Right lobe of liver (tissue), 6 donors: Measurements from ENCODE around the gene BAAT. TPM values are rescaled to one million over a fixed set of nuclear protein-coding genes. Genes with fewer than 3 reads are reported as not detected.

ENCODE experiments used
- ATAC-seq, 4 donors: fragments of 200-7000 bp; cut with Tn5 transposase; one replicate each; pipeline ENCODE4 v1.9.1; 2020; ENCODE audit warnings: mild to moderate bottlenecking in 4 of 4, moderate library complexity in 4 of 4
- DNase-seq, 3 donors: peaks; one replicate each; pipeline ENCODE4 v3.0.0-alpha.2; 2020
- H3K27ac ChIP-seq, 3 donors: fragments of 200-600 bp; one replicate each; pipeline ENCODE4 v1.8.0; 2022
- H3K27me3 ChIP-seq, 2 donors: fragments of 200-600 bp; one replicate each; pipeline ENCODE4 v1.8.0; 2022
- H3K36me3 ChIP-seq, 4 donors: fragments of 200-600 bp; sonication (generic) in 1 of 4; one replicate each; pipeline versions ENCODE4 v1.5.1 to v1.8.0; 2017 to 2022; ENCODE audit warnings: control low read depth in 1 of 4
- H3K4me1 ChIP-seq, 4 donors: fragments of 200-600 bp; sonication (generic) in 1 of 4; one replicate each; pipeline versions ENCODE4 v1.5.1 to v1.8.0; 2017 to 2022; ENCODE audit warnings: control low read depth in 1 of 4
- H3K4me3 ChIP-seq, 3 donors: fragments of 200-600 bp; one replicate each; pipeline ENCODE4 v1.8.0; 2022
- H3K9me3 ChIP-seq, 4 donors: fragments of 200-600 bp; sonication (generic) in 1 of 4; one replicate each; pipeline versions ENCODE4 v1.5.1 to v1.8.0; 2017 to 2022; ENCODE audit warnings: control low read depth in 1 of 4
- POLR2A ChIP-seq: fragments of 450-650 bp; IDR thresholded peaks from one replicate; pipeline ENCODE4 v1.6.1; 2017; ENCODE audit warnings: antibody characterized with exemption, mild to moderate bottlenecking
- WGBS: methylation state at CpG from one replicate; pipeline ENCODE4 v1.1.6; 2018; ENCODE audit warnings: low coverage, low lambda C conversion rate; ENCODE audit not compliant: insufficient coverage; ENCODE audit errors: missing lambda C conversion rate; 5-methylcytosine and 5-hydroxymethylcytosine counted together
- intact Hi-C, 2 donors: fragments of 100-400 bp; cut with DNase I; formaldehyde crosslinking; loops; one replicate each; pipeline versions ENCODE4 v1.11.2 to v1.14.1; 2022
- total RNA-seq, 6 experiments: library from RNA; depleted of rRNA in 2 of 6; stranded (reverse); fragments of >200 nt in 2 of 6; fragmentation: NEBNext Ultra II Directional in 3 of 6; extraction: Animal tissue kit (Norgen Biotek cat#: 25700) in 3 of 6; gene quantifications; one replicate each; pipeline versions ENCODE4 v1.1.0 to v1.2.4, GENCODE V29; 2016 to 2023
- TF ChIP-seq, protein P1 (sequence below), 4 donors: fragments of 200-600 bp in 3 of 4; fragments of 450-650 bp in 1 of 4; IDR thresholded peaks; one replicate each; pipeline versions ENCODE4 v1.5.1 to v1.8.0; 2016 to 2022; ENCODE audit warnings: antibody characterized with exemption in 4 of 4, mild to moderate bottlenecking in 2 of 4
- donor health status: DM: no; HTN: yes; CAD: no.
- donor health status: DM: no; HTN: no; CAD: no.
- donor health status: DM: no; HTN: no; CAD: no.
- donor health status: DM: no; HTN: yes; CAD: no.
- donor health status: DM: no; HTN: yes; CAD: no.

BAAT gene
- total RNA-seq, 6 experiments from 2014 or later: 223 to 648 (median 507) TPM

DNA sequence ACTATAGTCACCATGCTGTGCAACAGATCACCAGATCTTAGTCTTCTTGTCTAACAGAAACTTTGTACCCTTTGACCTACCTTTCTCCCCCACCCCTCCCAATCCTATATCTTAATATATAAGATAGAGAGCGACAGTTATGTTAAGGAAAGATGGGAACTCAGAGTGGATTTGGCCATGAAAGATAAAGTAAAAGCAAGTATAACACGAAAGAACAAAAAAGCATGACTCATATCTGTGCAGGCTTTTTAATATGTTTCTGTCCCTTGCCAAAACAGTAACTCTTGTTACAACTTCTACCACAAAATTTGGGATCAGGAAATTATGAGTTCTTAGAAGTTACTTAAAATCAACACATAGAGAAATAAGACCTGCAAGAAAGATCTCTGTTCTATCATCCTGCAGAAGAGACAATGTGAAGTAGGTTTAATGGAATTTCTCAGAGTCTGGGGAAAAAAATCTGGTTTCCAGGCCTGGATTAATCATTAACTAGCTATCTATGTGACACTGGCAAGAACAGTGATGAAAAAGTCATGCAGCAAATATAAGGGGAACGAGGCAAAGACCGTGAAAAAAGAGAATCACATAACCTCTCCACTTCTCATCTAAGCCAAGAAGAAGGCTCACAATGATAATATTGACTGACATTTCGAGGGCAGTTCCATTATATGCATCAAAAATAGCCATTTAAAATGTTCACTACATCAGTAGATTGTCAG lies 18.6 kb downstream of the BAAT start:
- DNase-seq: no peak
- H3K9me3 ChIP-seq: no peaks in the 10 kb centered on the region
- H3K4me1 ChIP-seq: peaks cover 0 to 50% (median 8%) of the 10 kb centered on the region in 4 donors
- H3K27me3 ChIP-seq: no peaks in the 10 kb centered on the region
- peaks cover 0 to 96% (median 44%) of the 10 kb centered on the region in 4 donors for H3K36me3 ChIP-seq
- WGBS: 42% methylated on average over 5 of the region's 5 CpGs
- no peak overlapping the region for H3K4me3 ChIP-seq
- ATAC-seq: peak in 2 of 4 donors; percentile 31 to 45
- no peak for TF ChIP-seq POLR2A
- TF ChIP-seq, protein P1, sequence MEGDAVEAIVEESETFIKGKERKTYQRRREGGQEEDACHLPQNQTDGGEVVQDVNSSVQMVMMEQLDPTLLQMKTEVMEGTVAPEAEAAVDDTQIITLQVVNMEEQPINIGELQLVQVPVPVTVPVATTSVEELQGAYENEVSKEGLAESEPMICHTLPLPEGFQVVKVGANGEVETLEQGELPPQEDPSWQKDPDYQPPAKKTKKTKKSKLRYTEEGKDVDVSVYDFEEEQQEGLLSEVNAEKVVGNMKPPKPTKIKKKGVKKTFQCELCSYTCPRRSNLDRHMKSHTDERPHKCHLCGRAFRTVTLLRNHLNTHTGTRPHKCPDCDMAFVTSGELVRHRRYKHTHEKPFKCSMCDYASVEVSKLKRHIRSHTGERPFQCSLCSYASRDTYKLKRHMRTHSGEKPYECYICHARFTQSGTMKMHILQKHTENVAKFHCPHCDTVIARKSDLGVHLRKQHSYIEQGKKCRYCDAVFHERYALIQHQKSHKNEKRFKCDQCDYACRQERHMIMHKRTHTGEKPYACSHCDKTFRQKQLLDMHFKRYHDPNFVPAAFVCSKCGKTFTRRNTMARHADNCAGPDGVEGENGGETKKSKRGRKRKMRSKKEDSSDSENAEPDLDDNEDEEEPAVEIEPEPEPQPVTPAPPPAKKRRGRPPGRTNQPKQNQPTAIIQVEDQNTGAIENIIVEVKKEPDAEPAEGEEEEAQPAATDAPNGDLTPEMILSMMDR (IDR thresholded peaks at IDR 0.05): no peak
- intact Hi-C loops: no loop called here
- H3K27ac ChIP-seq: peak overlapping the region in 2 of 3 donors; percentile 9 to 22

DNA sequence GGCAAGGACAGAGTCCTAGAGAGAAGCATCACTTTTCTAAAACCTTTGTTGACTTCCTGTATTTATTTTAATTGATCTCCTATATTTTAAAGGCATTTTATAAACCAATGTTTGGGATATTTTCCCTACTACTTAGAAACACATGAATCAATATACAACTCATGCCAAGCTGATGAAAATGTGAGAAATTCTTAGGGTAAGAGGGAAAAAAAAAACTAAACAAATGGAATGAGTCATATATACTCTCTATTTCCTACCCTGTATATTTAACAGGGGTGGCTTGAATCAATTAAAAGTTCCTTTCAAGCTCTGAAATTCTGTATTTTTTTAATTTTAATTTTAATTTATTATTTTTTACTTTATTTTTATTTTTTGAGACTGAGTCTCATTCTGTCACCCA lies 19.6 kb downstream of the BAAT start:
- Histone ChIP-seq H3K27me3 (no peaks in the 10 kb centered on the region), H3K4me1 (peaks cover 0 to 42% (median 8%) of the 10 kb centered on the region in 4 donors), H3K9me3 (no peaks in the 10 kb centered on the region), H3K36me3 (peaks cover 0 to 92% (median 39%) of the 10 kb centered on the region in 4 donors), H3K4me3 (no peak overlapping the region), H3K27ac (no peak overlapping the region)
- TF ChIP-seq, protein P1 (IDR thresholded peaks at IDR 0.05): no peak
- TF ChIP-seq POLR2A: no peak
- DNase-seq (no peak), ATAC-seq (no peak)
- intact Hi-C loops: no loop called here

DNA sequence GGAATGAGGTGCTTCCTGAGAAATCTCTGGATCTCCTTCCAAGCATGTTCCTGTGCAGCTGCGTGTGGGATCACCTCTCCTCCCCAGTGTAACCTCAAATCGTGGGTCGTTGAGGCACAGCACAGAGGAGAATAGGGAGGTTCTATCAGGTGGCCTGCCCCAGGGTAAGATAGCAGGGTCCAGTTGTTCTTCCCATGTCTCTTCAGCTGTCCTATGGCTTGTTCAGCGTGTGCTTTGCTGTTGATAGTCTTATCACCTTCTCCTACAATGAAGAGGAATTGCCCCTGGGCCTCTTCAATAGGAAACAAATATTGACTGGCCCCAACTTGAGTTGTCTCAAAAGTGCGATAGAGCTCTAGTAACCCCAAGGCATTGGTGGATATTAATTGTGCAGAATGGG lies 22.4 kb downstream of the BAAT start:
- WGBS: 64% methylated on average over 4 of the region's 5 CpGs
- H3K9me3 ChIP-seq: no peaks in the 10 kb centered on the region
- ATAC-seq (peak in 2 of 4 donors; percentile 9 to 49), DNase-seq (no peak)
- peaks cover 0 to 65% (median 30%) of the 10 kb centered on the region in 4 donors for H3K36me3 ChIP-seq
- no peak overlapping the region for H3K27ac ChIP-seq
- intact Hi-C loops: no loop called here
- TF ChIP-seq POLR2A: no peak
- TF ChIP-seq, protein P1 (IDR thresholded peaks at IDR 0.05): no peak
- H3K4me1 ChIP-seq: peaks cover 0 to 27% (median 4%) of the 10 kb centered on the region in 4 donors
- no peak overlapping the region for H3K4me3 ChIP-seq
- H3K27me3 ChIP-seq: no peaks in the 10 kb centered on the region

DNA sequence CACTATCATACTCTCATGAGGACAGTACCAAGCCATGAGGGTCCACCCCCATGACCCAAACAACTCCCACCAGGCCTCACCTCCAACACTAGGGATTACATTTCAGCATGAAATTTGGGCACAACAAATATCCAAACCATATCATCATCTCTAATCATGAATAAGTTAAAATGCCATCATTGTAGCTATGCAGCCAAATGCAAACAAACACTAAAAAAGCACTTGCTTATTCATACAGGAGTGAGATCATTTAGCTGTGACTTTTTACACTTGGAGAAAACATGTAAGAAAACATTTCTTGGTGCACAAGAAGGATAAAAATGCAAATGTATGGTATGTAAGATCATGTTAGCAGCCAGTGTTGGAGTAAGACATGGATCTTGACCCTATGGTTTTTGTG lies 24.2 kb downstream of the BAAT start:
- no peaks in the 10 kb centered on the region for H3K27me3 ChIP-seq
- peaks cover 0 to 25% (median 0%) of the 10 kb centered on the region in 4 donors for H3K4me1 ChIP-seq
- H3K36me3 ChIP-seq: peaks cover 0 to 49% (median 21%) of the 10 kb centered on the region in 4 donors
- peak overlapping the region in 2 of 3 donors; percentile 7 to 75 for H3K27ac ChIP-seq
- no peaks in the 10 kb centered on the region for H3K9me3 ChIP-seq
- DNase-seq (no peak), ATAC-seq (peak in 1 of 4 donors; percentile 37)
- intact Hi-C loops: no loop called here
- TF ChIP-seq POLR2A: no peak
- TF ChIP-seq, protein P1 (IDR thresholded peaks at IDR 0.05): no peak
- H3K4me3 ChIP-seq: no peak overlapping the region
